NCI-H345 (cell line): ENCODE measurements around the gene MTCH1.
A peak's percentile ranks its signal among the peaks of the same experiment; 100 is the strongest.

Experiments
- DNase-seq: peaks from one replicate; lab custom pipeline; 2025; lab: John Stamatoyannopoulos, UW

MTCH1 gene, protein sequence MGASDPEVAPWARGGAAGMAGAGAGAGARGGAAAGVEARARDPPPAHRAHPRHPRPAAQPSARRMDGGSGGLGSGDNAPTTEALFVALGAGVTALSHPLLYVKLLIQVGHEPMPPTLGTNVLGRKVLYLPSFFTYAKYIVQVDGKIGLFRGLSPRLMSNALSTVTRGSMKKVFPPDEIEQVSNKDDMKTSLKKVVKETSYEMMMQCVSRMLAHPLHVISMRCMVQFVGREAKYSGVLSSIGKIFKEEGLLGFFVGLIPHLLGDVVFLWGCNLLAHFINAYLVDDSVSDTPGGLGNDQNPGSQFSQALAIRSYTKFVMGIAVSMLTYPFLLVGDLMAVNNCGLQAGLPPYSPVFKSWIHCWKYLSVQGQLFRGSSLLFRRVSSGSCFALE

DNA sequence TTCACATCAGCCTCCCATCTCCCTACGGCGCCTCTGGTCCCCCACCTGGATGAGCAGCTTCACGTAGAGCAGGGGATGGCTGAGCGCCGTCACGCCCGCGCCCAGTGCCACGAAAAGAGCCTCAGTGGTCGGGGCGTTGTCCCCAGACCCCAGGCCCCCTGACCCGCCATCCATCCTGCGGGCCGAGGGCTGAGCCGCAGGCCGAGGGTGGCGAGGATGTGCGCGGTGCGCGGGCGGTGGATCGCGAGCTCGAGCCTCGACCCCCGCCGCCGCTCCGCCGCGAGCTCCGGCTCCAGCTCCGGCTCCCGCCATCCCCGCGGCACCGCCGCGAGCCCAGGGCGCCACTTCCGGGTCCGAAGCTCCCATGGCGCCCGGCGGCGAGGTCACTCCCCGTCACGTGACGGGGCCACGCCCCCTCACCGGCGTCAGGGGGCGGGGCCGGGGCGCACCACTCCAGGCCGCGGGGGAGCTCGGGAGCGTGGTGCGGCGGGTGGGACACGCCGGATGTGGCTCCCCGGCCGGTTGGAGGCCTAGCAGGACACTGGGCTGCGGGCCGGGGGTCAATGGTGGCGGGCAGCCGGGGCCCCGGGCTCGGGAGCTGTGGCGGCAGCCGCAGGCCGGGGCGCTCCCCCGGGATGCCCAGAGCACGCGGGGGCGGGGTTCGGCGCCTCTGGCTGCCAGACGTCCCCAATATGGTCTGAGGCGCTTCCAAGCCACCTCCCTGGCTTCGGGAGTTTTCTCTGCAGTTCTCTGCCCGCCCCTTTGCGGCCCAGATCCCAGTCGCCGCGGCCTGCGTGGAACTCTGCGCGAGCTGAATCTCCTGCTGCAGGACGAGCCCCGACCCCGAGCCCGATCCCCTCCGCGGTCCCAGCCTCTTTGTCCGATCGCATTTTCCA, at the start of gene MTCH1:
Gene MTCH1, minus strand, starts transcription at position 389 of the 896 bp plus-strand sequence. Its CDS starts 23 bp downstream, at position 366.
- peak; percentile 91 for DNase-seq

DNA sequence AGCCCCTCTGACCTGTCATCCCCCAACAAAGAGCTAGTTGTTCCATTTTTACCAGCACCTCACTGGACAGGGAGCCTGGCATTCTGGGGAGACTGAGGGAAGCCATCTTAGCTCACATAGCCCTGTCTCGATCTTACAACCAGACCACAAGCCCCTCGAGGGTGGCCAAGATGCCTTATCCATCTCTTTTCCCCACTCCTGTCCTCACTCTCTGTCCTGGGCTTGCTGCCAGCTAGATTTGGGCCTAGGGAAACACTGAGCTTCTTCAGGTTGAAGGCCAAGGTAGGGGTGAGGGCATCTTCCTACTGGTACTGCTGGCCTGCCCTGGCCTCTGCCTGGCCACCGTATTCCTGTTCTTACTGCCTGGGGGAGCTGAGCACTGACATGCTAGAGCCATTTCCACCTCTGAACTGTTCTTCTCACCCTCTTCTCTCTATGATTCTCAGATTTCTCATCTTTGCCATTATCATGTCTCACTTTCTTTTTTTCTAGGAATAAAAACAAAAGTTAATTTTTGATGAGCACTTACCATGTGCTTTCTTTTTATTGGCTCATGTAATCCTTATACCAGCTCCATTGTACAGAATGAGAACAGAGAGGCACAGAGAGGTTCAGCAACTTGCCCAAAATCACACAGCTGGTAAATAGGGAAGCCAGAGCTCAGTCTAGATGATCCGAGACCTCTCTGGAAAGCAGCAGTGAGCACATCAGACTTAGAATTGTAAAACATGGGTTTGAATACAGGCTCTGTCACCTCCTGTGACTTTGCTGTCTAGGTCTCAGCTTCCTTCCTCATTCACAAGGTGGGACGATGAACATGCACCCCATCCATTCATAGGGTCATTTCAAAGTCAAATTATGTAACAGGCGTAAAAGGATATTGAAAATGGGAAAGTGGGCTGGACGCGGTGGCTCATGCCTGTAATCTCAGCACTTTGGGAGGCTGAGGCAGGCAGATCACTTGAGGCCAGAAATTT, 48.1 kb upstream of the MTCH1 start:
- no peak for DNase-seq

DNA sequence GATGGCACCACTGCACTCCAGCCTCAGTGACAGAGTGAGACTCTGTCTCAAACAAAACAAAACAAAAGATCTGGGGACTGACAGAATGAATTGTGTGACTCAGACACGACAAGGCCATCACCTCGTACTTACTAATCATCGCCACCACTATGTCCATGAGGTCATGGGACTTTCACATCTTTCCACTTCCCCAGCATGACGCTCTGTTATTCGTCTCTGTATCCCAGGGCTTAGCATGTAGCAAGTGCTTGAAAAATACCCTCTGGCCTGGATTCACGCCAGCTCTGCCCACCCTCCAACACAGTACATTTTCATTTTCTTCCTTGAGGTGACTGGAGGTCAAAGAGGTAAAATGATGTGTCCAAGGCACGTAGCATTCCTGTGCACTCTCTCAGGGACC, 47.3 kb upstream of the MTCH1 start:
- no peak for DNase-seq

DNA sequence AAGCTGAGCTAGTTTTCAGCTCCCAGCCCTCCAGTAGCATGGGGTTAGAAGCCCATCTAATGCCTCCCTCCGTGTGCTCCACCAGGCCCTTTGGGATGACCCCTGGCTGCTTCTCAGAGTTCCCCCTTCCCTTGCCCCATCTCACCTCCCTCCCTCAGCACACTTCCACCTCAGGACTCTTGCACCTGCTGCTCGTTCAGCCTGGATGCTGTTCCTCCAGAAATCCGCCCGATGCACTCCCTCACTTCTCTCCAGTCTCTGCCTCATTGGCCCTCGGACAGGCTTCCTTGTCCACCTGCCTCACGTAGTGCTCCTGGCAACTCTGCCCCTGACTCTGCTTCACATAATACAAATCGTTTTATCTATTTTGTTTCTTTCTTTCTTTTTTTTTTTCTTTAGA, 46.2 kb upstream of the MTCH1 start:
- no peak for DNase-seq

DNA sequence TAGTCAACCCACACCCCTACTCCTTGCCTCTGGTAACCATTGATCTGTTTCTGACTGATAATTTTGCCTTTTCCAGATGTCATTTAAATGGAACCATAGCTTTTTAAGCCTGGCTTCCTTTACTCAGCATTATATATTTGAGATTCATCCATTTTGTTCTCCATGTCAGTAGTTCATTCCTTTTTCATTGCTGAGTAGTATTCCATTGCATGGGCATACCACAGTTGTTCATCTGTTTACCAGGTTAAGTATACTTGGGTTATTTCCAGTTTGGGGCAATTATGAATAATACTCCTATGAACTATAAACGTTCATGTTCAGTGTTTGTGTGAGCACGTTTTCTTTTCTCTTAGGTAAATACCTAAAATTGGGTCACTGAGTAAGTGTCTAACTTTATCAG, 44.6 kb upstream of the MTCH1 start:
- no peak for DNase-seq

DNA sequence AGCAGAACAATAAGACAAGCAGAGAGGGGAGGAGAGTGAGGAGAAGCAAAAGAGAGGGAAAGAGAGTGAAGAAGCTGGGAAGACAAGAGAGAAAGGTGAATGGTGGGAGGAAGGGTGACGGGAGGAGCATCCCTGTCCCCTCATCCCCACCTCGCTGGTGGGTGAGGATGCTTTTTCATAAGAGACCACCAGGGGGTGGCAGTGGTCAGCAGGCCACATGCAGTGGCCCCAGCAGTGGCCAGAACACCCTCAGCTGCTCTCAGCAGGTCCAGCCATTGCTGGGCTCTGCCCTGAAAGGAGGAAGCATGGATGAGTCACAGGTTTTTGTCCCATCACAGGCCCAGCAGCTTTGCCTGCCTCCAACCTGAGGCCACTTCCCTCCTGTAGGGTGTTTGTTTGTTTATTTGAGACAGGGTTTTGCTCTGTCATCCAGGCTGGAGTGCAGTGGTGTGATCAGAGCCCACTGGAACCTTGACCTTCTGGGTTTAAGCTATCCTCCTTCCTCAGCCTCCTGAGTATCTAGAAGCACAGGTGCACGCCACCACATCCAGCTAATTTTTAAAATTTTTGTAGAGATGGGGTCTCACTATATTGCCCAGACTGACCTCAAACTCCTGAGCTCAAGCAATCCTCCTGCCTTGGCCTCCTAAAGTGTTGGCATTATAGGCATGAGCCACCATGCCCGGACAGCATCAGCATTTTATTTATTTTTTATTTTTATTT, 43.4 kb upstream of the MTCH1 start:
- DNase-seq: peak; percentile 25

DNA sequence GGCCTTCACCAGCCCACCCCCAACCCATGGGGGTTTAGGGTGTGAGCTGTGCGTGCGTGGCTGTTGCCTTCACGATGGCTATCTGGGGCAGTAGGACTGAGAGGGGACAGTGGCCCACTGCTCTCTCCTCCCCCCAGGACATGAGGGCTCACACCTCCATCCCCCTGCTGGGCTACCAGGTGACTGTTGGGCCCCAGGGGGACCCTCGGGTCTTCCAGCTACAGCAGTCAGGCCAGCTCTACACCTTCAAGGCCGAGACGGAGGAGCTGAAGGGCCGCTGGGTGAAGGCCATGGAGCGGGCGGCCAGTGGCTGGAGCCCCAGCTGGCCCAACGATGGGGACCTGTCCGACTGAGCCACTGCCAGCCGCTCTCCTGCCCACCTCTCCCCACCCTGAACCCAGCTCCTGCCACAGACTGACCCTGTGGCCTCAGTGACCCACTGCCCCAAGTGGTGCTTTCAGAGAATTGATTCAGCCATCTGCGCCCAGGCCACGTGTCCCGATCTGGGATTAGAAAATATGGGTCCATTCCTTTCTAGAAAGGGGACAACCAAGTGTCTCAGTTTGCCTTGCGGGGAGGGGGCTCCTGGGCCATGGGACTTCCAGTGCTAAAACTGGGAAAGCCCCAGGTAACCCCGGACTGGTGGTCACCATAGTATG, 41.9 kb upstream of the MTCH1 start:
- DNase-seq: no peak

DNA sequence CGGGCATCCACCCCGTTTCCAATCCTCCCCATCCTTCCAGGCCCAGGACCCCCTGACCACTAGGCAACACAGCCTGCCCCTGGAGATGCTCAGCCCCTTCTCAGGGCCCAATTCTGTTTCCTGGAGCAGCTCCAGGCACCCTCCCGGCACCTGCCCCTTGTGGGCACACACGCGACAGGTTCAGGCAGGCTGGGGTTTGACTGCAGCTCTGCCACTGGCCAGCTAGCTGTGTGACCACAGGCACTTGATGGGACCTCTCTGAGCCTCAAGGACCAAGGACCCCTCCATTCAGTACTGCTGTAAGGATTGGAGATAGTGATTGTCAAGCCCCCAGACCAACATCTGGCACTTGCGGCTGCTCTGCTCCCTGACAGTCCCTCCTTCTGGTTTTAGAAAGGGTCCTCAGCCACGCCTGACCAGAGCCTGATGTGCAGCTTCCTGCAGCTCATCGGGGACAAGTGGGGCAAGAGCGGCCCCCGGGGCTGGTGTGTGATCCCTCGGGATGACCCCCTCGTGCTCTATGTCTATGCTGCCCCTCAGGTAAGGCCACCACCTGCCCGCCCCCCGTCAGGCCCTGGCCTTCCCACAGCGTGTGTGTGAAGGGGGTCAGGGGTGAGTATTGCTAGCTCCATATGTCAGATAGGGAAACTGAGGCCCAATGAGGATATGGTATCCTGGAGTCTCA, 41.2 kb upstream of the MTCH1 start:
- DNase-seq: no peak

DNA sequence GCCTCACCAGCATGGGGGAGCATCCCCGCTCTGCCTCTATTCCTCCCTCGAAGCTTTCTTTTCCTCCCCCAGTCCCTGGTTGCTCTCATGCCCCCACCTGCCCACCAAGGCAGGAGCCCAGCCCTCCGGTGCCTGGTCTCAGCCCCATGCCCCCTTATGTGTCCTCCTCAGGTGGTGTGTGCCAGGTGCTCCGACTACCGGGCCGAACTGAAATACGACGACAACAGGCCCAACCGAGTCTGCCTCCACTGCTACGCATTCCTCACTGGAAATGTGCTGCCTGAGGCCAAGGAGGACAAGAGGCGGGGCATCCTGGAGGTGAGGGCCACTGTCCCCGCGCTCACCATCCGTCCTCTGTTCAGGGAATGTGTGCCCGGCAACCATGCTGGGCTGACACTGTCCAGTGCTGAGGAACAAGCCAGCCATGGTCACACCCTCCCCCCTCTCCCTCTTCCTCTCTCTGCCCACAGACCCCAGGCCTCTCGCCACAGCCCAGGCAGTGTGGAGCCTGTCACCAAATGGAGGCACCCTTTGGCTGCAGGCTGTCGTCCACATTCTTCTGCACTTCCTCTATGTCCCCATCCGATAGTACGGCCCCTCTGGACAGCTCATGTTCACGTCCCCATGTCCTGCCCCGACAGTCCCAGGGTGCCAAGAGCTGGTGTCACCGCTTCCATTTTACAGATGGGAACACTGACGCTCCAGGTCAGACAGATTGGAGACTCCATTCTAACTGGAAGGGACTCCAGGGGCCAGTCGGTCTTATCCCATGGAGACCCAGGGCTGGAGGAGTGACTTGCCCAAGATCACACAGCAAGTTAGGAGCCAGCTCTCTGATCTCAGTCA, 39.8 kb upstream of the MTCH1 start:
- no peak for DNase-seq

DNA sequence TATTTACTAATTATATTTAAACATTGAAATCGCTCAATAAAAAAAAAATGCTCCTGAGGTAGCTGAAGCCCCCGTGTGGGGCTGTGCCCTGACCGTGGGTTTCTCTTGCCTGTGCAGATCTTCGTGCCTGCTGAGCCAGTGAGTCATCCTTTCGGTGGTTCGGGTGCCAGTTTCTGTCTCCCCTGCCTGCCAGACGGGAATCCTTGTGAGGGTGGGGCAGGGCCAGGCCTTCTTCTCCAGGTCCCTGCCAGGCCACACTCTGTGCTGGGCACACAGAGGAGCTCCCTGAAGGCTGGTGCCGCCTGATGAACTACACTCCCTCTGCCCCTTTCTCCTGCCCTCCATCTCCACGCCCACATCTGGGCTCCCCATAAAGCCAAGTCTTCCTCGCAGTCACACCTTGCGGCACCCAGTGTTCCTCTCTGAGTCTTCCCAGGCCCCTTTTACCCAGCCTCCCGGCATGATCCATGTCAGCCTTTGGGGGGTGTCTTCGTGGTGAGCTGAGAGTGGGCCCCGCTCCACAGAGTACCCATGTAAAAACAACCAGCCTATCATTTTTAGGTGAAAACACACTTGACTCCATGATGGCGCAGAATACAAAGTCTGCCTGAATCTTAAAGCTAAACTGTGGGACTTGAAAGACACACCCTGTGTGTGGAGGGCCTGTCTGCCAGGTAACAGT, 38.8 kb upstream of the MTCH1 start:
- DNase-seq: no peak

DNA sequence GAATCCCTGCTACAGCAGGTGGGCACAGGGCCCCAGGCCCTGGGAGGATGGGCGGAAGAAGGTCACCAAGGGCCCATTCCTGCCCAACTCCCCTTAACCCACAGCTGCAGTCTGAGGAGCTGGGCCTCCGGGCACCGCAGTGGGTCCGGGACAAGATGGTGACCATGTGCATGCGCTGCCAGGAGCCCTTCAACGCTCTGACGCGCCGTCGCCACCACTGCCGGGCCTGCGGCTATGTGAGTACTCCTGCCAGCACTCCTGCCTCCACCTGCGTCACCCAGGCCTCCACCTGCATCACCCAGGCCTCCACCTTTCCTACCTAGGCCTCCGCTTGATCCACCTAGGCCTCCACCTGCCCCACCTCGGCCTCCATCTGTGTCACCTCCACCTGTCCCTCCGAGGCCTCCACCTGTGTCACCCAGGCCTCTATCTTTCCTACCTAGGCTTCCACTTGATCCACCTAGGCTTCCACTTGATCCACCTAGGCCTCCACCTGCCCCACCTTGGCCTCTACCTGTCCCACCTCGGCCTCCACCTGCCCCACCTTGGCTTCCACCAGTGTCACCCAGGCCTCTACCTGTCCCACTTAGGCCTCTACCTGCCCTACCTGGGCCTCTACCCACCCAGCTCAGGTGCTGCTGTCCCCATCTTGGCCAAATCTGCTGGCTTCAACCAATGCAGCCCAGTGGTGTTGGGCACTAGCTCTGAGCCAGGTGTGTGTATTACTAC, 36.3 kb upstream of the MTCH1 start:
- DNase-seq: no peak

DNA sequence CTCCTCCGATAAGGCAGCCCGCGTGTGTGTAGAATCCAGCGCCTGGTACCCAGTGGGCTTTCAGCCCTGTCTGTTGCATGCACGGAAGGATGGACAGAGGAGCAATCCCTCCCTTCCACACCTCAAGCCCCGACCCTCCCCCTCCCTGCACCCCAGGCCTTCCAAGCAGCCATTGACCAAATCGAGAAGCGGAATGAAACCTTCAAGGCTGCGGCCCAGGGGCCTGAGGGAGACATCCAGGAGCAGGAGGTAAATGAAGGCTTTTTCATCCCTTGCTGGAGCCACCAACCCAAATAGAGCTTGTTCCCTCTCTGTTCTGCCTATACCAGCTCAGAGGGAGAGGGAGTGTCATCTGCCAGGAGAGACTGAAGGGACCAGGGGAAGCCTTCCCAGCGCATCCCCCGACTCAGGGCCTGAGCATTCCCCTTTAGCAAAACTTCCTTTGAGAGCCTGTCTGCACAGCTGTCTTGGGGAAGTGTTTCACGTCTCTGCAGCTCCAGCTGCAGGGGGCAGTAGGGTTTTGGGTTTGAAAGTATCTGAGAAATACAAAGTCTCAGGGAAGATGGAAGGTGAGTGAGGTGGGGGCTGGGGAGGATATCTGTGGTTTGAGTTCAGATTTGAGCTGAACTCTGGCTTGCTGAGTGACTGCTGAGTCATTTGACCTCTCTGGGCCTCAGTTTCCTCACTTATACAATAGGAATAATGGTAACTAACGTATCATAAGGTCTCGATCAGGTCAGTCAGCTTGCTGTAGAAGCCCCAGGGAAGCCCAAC, 35.5 kb upstream of the MTCH1 start:
- no peak for DNase-seq

DNA sequence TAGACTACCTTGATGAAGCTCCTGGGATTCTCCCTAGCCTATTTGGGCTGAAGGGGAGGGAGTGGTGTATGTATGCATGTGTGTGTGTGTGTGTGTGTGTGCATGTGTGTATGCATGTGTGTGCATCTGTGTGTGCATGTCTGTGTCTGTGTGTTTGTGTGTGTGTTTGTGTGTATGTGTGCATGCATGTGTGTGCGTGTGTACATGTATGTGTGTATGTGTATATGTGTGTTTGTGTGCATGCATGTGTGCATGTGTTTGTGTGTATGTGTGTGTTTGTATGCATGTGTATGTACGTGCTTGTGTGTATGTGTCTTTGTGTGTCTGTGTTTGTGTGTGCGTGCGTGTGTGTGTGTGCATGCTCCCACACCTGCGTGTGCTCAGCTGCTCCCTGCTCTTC, 34.8 kb upstream of the MTCH1 start:
- no peak for DNase-seq

DNA sequence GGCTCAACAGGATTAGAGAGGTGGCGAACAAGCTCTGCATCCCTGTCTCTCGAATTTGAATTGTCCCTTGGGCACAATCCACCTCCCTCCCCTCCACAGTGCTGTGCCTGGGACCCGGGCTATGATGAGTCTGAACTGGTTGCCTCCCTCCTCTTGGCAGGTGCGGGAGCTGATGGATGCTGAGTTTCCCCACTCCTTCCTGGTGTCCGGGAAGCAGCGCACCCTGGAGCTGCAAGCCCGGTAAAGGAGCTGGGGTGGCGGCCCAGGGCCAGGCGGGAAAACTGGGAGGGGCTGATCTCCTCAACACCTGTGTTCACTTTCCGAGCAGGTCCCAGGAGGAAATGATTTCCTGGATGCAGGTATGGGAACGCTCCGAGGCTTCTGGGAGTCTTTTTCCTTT, 34.4 kb upstream of the MTCH1 start:
- peak; percentile 38 for DNase-seq

DNA sequence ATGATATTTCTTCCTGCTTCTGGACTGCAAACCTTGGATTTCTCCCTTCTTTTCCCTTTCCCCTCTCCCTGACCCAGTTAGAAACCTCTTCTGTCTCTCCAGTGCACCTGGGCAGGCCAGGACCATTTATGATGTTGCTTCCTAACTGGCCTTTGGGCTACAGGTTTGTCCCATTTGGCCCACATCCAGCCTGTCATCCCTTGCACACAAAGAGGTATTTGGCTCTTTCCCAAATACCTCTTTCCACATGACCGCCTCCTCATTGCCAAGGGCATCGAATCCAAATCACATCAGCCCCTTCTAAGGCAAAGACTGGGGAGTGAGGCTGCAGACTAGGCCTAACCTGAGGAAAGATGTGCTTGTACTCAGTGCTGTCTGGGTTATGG, 33.1 kb upstream of the MTCH1 start:
- peak; percentile 91 for DNase-seq

DNA sequence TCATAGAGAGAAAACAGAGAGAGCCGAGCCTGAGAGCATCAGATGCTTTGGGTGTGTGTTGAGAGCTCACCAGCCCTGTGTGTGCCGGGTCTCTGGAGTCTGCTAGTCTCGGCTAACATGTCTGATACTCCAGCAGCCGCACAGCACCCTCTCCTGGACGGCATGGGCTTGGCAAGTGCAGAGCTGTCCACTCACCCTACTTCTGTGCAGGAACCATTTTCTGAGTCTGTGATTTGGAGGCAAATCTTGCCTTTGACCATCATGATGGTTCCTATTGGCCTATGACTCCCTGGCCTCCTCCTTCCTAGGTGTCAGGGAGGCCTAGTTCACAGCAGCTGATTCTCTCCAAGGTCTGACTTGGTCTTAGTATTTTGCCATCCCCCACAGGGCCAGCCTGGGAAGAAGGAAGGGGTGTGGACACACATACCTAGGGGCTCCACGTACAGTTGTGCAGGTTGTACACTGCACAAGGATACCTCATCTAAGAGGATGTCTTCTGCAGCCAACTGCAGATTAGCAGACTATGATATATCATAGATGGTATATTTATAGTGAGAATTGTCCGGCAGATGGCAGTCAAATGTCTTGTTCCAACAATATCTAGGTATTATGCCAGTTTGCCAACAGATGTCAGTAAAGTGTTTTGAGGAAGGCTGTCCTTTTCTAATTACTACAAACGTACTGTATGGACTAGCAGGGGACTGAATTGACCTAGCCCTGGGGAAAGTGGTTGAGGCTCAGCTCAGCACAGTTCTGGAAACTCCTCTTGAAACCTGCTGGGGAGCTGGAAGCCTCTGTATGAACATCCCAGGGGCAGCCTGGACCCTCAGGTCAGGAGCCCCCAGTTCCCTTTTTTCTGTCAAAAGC, 32.4 kb upstream of the MTCH1 start:
- DNase-seq: peak; percentile 89
